GM12878 (cell line): ENCODE data around the gene CRACDL. TPM values are rescaled to one million over a fixed set of nuclear protein-coding genes. Genes with fewer than 3 reads are reported as not detected.

Source experiments
- ATAC-seq: fragments of 200-7000 bp; cut with Tn5 transposase; 3 replicates; pipeline ENCODE4 v1.9.1; 2020; ENCODE audit warnings: mild to moderate bottlenecking, moderate library complexity
- BruUV-seq: library from RNA; stranded (reverse); fragments of 400-500 nt; replicated peaks from 2 replicates; lab custom pipeline; 2021; lab: Mats Ljungman, UMichigan
- CTCF ChIA-PET: fragments of 300-600 bp; sonication (Branson Sonifier 250); formaldehyde crosslinking; extraction: SDS; loops from one replicate; lab custom pipeline; 2021; ENCODE audit warnings: inconsistent platforms; lab: Yijun Ruan, JAX
- POLR2A ChIA-PET: fragments of 350-600 bp; formaldehyde crosslinking; extraction: SDS; loops from one replicate; lab custom pipeline; 2021; ENCODE audit warnings: inconsistent platforms; lab: Charles Lee
- RAD21 ChIA-PET: fragments of 300-600 bp; sonication (Branson Sonifier 250); formaldehyde crosslinking; loops from one replicate; lab custom pipeline; 2023; ENCODE audit warnings: antibody characterized with exemption; ENCODE audit not compliant: unreplicated experiment; lab: Charles Lee
- SMC1A ChIA-PET: fragments of 300-600 bp; sonication (Branson Sonifier 250); formaldehyde crosslinking; loops from one replicate; lab custom pipeline; 2023; ENCODE audit not compliant: unreplicated experiment, uncharacterized antibody; lab: Charles Lee
- DNase-seq: peaks from one replicate; pipeline ENCODE4 v3.0.0-alpha.2; 2011; ENCODE audit warnings: low read depth, low spot score
- FAIRE-seq: peaks from 3 replicates; lab custom pipeline; 2011; peaks lifted over from hg19 to GRCh38; lab: Jason Lieb, UNC
- H2AFZ ChIP-seq: 2 replicates; pipeline ENCODE4 v1.6.0; 2011; ENCODE audit warnings: low read depth, low read length, control low read depth; ENCODE audit not compliant: control insufficient read depth
- H3K27ac ChIP-seq: 2 replicates; pipeline ENCODE4 v1.5.1; 2011; ENCODE audit warnings: control low read depth; ENCODE audit not compliant: control insufficient read depth, insufficient read depth
- H3K27me3 ChIP-seq, 2 experiments: replicated peaks in 1 of 2; 2 replicates each; pipeline versions ENCODE4 v1.6.0 to v1.6.1; 2011; ENCODE audit warnings: low read length in 1 of 2; ENCODE audit not compliant: control insufficient read depth in 2 of 2, insufficient read depth in 2 of 2
- H3K36me3 ChIP-seq, 2 experiments: 2 replicates each; pipeline ENCODE4 v1.5.1; 2011; ENCODE audit warnings: low read length in 1 of 2; ENCODE audit not compliant: control insufficient read depth in 2 of 2, insufficient read depth in 2 of 2
- H3K4me1 ChIP-seq: 2 replicates; pipeline ENCODE4 v1.6.1; 2011; ENCODE audit warnings: mild to moderate bottlenecking, low read length, moderate library complexity, mixed read lengths; ENCODE audit not compliant: control insufficient read depth, insufficient read depth
- H3K4me2 ChIP-seq: 2 replicates; pipeline ENCODE4 v1.6.0; 2011; ENCODE audit warnings: control low read depth; ENCODE audit not compliant: control insufficient read depth, insufficient read depth
- H3K4me3 ChIP-seq: fragments of 200-600 bp; sonication (generic); 2 replicates; pipeline ENCODE4 v1.5.1; 2016
- H3K79me2 ChIP-seq: 2 replicates; pipeline ENCODE4 v1.6.0; 2011; ENCODE audit warnings: low read length; ENCODE audit not compliant: control insufficient read depth, insufficient read depth
- H3K9ac ChIP-seq: 2 replicates; pipeline ENCODE4 v1.8.0; 2011; ENCODE audit warnings: low read length, control low read depth, mixed read lengths; ENCODE audit not compliant: control insufficient read depth, insufficient read depth
- H3K9me3 ChIP-seq: replicated peaks from 3 replicates; pipeline ENCODE4 v1.5.1; 2011; ENCODE audit warnings: mild to moderate bottlenecking, low read length; ENCODE audit not compliant: control insufficient read depth, insufficient read depth
- H4K20me1 ChIP-seq: 2 replicates; pipeline ENCODE4 v1.6.0; 2011; ENCODE audit not compliant: control insufficient read depth, insufficient read depth
- BCL11A ChIP-seq: IDR thresholded peaks from 2 replicates; pipeline ENCODE4 v1.6.1; 2011; ENCODE audit warnings: low read depth, low read length
- CHD1 ChIP-seq: IDR thresholded peaks from 2 replicates; pipeline ENCODE4 v1.6.1; 2012; ENCODE audit warnings: low read depth, low read length, improper control_type of control experiment
- CHD4 ChIP-seq: fragments of 200-600 bp; sonication (generic); IDR thresholded peaks from 2 replicates; pipeline ENCODE4 v1.6.1; 2016; ENCODE audit warnings: mild to moderate bottlenecking
- CREM ChIP-seq: IDR thresholded peaks from 2 replicates; pipeline ENCODE4 v1.6.1; 2014; ENCODE audit warnings: antibody characterized with exemption, low read depth
- EED ChIP-seq: sonication (generic); IDR thresholded peaks from 2 replicates; pipeline ENCODE4 v1.6.1; 2016; ENCODE audit warnings: antibody characterized with exemption, low read depth
- KDM1A ChIP-seq: fragments of 200-600 bp; sonication (generic); IDR thresholded peaks from 2 replicates; pipeline ENCODE4 v1.6.1; 2016; ENCODE audit warnings: borderline replicate concordance
- MYB ChIP-seq: fragments of 150-350 bp; IDR thresholded peaks from 2 replicates; pipeline ENCODE4 v1.6.1; 2014; ENCODE audit warnings: mild to moderate bottlenecking, low read depth, low read length, borderline replicate concordance
- POLR2AphosphoS2 ChIP-seq: IDR thresholded peaks from 2 replicates; pipeline ENCODE4 v1.6.1; 2011; ENCODE audit warnings: low read depth, mild to moderate bottlenecking, low read length, improper control_type of control experiment, moderate library complexity
- POU2F2 ChIP-seq: IDR thresholded peaks from 3 replicates; pipeline ENCODE4 v1.6.1; 2011; ENCODE audit warnings: low read depth, mild to moderate bottlenecking, low read length, borderline replicate concordance
- SRF ChIP-seq, 2 experiments: IDR thresholded peaks; 2 replicates each; pipeline ENCODE4 v1.6.1; 2011; ENCODE audit warnings: low read depth in 2 of 2, low read length in 2 of 2, mild to moderate bottlenecking in 1 of 2, moderate library complexity in 1 of 2
- SUZ12 ChIP-seq: fragments of 200-600 bp; sonication (generic); IDR thresholded peaks from one replicate; pipeline ENCODE4 v1.6.1; 2018; ENCODE audit warnings: antibody characterized with exemption, mild to moderate bottlenecking; ENCODE audit not compliant: unreplicated experiment
- WRNIP1 ChIP-seq: IDR thresholded peaks from 2 replicates; pipeline ENCODE4 v1.6.1; 2011; ENCODE audit warnings: low read depth, low read length, improper control_type of control experiment, borderline replicate concordance
- WGBS: methylation state at CpG from one replicate; pipeline ENCODE4 v1.1.6; 2016; ENCODE audit warnings: low lambda C conversion rate; ENCODE audit not compliant: insufficient replicate concordance, insufficient coverage; ENCODE audit errors: missing lambda C conversion rate; 5-methylcytosine and 5-hydroxymethylcytosine counted together
- in situ Hi-C: fragments of 300-500 bp; cut with MboI; formaldehyde crosslinking; loops from 9 replicates; pipeline ENCODE4 v1.14.3; 2018; ENCODE audit warnings: mixed read lengths
- intact Hi-C: fragments of 100-400 bp; cut with micrococcal nuclease; formaldehyde crosslinking; loops from one replicate; pipeline ENCODE4 v1.14.2; 2022; ENCODE audit not compliant: unreplicated experiment
- polyA plus RNA-seq, 11 experiments: library from polyadenylated mRNA; depleted of rRNA in 4 of 11; unstranded in 6 of 11; stranded (reverse) in 5 of 11; fragments of >200 nt; fragmentation: Nextera tagmentation in 4 of 11; fragmentation: Illumina TruSeq in 1 of 11; extraction: Ambion mirVana in 4 of 11; extraction: Trizol in 1 of 11; gene quantifications; 1 replicate in 1 of 11; 2 replicates in 10 of 11; pipeline versions ENCODE4 v1.2.1 to v1.2.3, GENCODE V29; 2011 to 2016; ENCODE audit warnings: inconsistent platforms in 2 of 11, missing spikeins in 2 of 11, low read depth in 1 of 11
- total RNA-seq, 4 experiments: library from RNA; depleted of rRNA in 3 of 4; stranded (reverse); fragments of >200 nt in 3 of 4; fragmentation: Illumina TruSeq in 1 of 4; extraction: Trizol in 1 of 4; gene quantifications; 2 replicates each; pipeline versions ENCODE4 v1.2.1 to v1.2.3, GENCODE V29; 2013 to 2021
- TF ChIP-seq, protein P1 (sequence below): fragments of 450-650 bp; IDR thresholded peaks from 2 replicates; pipeline ENCODE4 v1.6.1; 2016; ENCODE audit warnings: mild to moderate bottlenecking
- TF ChIP-seq, protein P2 (sequence below): fragments of 450-650 bp; IDR thresholded peaks from 2 replicates; pipeline ENCODE4 v1.6.1; 2017; ENCODE audit warnings: mild to moderate bottlenecking
- TF ChIP-seq, protein P3 (sequence below): fragments of 450-650 bp; IDR thresholded peaks from 2 replicates; pipeline ENCODE4 v1.6.1; 2017; ENCODE audit warnings: low read depth, mild to moderate bottlenecking, moderate library complexity
- TF ChIP-seq, protein P4 (sequence below): IDR thresholded peaks from 2 replicates; pipeline ENCODE4 v1.6.1; 2012; ENCODE audit warnings: low read depth, low read length, improper control_type of control experiment

Gene CRACDL
- total and polyA plus RNA-seq, 10 of the 15 experiments (the other 5 are each of a cell fraction or from before 2014, with no cell fraction given), result 0.03 to 0.72 (median 0.14) TPM

DNA sequence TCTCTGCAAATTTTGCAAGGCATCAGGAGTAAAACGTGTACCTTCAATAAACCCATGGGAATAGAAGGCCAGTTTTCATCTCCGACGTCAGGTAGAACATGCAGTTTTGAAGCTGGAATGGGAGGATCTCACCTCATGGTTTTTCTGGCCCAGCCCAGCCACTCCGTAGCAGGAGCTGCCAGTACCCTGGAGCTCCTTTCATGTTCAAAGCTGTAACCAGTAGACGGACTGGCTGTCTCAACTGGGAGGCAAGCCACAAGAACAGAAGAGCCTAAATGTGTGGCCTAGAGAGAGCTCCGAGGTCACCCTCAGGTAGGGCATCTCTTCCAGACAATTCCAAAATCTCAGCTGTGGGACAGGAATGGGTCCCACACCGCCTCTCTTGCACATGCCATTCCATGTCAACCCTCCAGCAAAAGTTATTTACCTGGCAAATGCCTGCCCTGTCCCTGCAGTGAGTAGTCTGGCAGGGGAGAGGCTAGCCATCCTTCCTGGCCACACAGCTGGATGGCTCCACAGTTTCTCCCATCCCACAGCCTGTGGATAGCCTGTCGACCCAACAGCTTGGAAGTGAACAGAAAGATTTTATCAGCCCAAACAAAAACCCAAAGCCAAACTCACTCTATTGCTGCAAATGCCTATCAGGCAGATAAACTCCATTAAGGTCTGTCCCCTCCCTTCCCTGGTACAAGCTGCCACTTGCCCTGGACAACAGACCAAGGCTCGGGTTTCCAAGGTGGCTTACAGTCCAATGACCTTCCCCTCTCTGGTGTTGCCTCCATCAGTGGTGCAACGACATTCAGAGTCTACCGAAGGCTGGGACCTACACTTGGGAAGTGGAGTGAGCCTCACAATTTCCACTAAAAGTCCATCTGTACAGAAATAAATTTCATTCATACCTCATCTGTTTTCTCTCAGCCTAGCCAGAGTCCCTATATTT, 27.8 kb downstream of the CRACDL start:
- H3K9ac ChIP-seq, result no peak overlapping the region
- WGBS, result 20% methylated on average over 11 of the region's 11 CpGs
- RAD21 ChIA-PET, result no interaction called here
- H4K20me1 ChIP-seq, result no peaks in the 10 kb centered on the region
- peaks cover 1 to 7% of the 10 kb centered on the region in 2 experiments; a peak in 3 of 4 replicates for H3K27me3 ChIP-seq
- no peak overlapping the region for H2AFZ ChIP-seq
- intact Hi-C loops, result no loop called here
- FAIRE-seq, result no peak
- no peak for ATAC-seq
- BruUV-seq, result no TSS peak
- TF ChIP-seq KDM1A (no peak), BCL11A (no peak), CHD1 (no peak), SRF (IDR thresholded peaks at IDR 0.05; ENCODE audit: low read depth in 2 of 2, low read length in 2 of 2) (no peak), WRNIP1 (no peak), EED (no peak), MYB (no peak), CHD4 (no peak), POU2F2 (no peak), POLR2AphosphoS2 (no peak), CREM (no peak), SUZ12 (no peak)
- TF ChIP-seq, protein P1, sequence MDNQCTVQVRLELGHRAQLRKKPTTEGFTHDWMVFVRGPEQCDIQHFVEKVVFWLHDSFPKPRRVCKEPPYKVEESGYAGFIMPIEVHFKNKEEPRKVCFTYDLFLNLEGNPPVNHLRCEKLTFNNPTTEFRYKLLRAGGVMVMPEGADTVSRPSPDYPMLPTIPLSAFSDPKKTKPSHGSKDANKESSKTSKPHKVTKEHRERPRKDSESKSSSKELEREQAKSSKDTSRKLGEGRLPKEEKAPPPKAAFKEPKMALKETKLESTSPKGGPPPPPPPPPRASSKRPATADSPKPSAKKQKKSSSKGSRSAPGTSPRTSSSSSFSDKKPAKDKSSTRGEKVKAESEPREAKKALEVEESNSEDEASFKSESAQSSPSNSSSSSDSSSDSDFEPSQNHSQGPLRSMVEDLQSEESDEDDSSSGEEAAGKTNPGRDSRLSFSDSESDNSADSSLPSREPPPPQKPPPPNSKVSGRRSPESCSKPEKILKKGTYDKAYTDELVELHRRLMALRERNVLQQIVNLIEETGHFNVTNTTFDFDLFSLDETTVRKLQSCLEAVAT, result no peak
- TF ChIP-seq, protein P2, sequence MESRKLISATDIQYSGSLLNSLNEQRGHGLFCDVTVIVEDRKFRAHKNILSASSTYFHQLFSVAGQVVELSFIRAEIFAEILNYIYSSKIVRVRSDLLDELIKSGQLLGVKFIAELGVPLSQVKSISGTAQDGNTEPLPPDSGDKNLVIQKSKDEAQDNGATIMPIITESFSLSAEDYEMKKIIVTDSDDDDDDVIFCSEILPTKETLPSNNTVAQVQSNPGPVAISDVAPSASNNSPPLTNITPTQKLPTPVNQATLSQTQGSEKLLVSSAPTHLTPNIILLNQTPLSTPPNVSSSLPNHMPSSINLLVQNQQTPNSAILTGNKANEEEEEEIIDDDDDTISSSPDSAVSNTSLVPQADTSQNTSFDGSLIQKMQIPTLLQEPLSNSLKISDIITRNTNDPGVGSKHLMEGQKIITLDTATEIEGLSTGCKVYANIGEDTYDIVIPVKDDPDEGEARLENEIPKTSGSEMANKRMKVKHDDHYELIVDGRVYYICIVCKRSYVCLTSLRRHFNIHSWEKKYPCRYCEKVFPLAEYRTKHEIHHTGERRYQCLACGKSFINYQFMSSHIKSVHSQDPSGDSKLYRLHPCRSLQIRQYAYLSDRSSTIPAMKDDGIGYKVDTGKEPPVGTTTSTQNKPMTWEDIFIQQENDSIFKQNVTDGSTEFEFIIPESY, result no peak
- TF ChIP-seq, protein P3, sequence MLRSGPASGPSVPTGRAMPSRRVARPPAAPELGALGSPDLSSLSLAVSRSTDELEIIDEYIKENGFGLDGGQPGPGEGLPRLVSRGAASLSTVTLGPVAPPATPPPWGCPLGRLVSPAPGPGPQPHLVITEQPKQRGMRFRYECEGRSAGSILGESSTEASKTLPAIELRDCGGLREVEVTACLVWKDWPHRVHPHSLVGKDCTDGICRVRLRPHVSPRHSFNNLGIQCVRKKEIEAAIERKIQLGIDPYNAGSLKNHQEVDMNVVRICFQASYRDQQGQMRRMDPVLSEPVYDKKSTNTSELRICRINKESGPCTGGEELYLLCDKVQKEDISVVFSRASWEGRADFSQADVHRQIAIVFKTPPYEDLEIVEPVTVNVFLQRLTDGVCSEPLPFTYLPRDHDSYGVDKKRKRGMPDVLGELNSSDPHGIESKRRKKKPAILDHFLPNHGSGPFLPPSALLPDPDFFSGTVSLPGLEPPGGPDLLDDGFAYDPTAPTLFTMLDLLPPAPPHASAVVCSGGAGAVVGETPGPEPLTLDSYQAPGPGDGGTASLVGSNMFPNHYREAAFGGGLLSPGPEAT, result no peak
- TF ChIP-seq, protein P4, sequence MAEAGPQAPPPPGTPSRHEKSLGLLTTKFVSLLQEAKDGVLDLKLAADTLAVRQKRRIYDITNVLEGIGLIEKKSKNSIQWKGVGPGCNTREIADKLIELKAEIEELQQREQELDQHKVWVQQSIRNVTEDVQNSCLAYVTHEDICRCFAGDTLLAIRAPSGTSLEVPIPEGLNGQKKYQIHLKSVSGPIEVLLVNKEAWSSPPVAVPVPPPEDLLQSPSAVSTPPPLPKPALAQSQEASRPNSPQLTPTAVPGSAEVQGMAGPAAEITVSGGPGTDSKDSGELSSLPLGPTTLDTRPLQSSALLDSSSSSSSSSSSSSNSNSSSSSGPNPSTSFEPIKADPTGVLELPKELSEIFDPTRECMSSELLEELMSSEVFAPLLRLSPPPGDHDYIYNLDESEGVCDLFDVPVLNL, result no peak
- no peaks in the 10 kb centered on the region for H3K9me3 ChIP-seq
- POLR2A ChIA-PET, result no interaction called here
- no peak overlapping the region for H3K4me3 ChIP-seq
- no peak for DNase-seq
- no peak overlapping the region for H3K4me2 ChIP-seq
- in situ Hi-C loops, result no loop called here
- CTCF ChIA-PET, result interaction anchor here (0.5 to 1.7 kb wide), 2 partner anchors 13 to 1816 kb away, joined by 3 read pairs; no protein-coding TSS in a partner anchor
- H3K79me2 ChIP-seq, result no peaks in the 10 kb centered on the region
- SMC1A ChIA-PET, result interaction anchor here (1.2 to 1.7 kb wide), 2 partner anchors 12 to 41 kb away, joined by 3 to 4 read pairs; no protein-coding TSS in a partner anchor
- no peaks in the 10 kb centered on the region for H3K36me3 ChIP-seq
- H3K27ac ChIP-seq, result no peak overlapping the region
- no peaks in the 10 kb centered on the region; the same call in 1 of the 2 replicates for H3K4me1 ChIP-seq
